A673 (cell line): ENCODE data around the gene LPAR2.

ENCODE experiments used
- CTCF ChIP-seq: fragments of 300-800, 200-600 bp; sonication (generic); conservative IDR thresholded peaks from 2 replicates; pipeline ENCODE4 v1.5.1; 2017; ENCODE audit warnings: low read depth, mild to moderate bottlenecking, antibody characterized with exemption, low read length, moderate library complexity, mixed read lengths
- EZH2 ChIP-seq: fragments of 200-600 bp; sonication (generic); IDR thresholded peaks from 2 replicates; pipeline ENCODE4 v1.6.1; 2017; ENCODE audit warnings: borderline replicate concordance, low read depth, mild to moderate bottlenecking, mixed read lengths, antibody characterized with exemption, low read length; ENCODE audit not compliant: poor library complexity, severe bottlenecking

- TF ChIP-seq CTCF (no peak), EZH2 (no peak)
Measured at GRCh38 chr19:19575411-19575810, 52.6 kb downstream of the LPAR2 start.
